RPMI7951 (cell line): ENCODE results near the gene AAK1. TPM values are rescaled to one million over a fixed set of nuclear protein-coding genes. Genes with fewer than 3 reads are reported as not detected.

ENCODE experiments used
- DNase-seq: peaks from one replicate; pipeline ENCODE4 v3.0.0-alpha.2; 2012; ENCODE audit warnings: low read depth
- total RNA-seq: library from RNA; depleted of rRNA; stranded (reverse); fragments of >200 nt; shearing (Covaris generic); gene quantifications from 2 replicates; pipeline ENCODE4 v1.2.3, GENCODE V29; 2014

AAK1 gene
- total RNA-seq, 1 experiment from 2014 or later, result 44.0 TPM

DNA sequence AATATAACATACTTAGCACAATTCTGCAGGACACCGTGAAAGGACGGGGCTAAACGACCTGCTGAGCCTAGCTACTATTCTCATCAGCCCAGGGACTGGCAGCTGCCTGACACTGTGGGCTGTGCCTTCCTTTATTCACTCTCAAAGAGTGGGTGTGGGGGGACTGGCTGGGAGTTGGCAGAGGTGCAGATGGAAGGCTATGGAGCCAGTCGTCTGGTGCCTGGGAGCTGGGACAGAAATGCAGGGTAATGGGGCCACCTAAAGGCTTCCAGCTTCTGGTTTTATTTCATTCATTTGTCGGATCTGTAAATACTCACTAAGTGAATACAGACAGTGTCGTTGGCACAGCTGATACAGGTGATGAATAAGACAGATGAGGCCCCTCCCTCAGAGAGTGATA is 150.3 kb downstream of the AAK1 start:
- no peak for DNase-seq

DNA sequence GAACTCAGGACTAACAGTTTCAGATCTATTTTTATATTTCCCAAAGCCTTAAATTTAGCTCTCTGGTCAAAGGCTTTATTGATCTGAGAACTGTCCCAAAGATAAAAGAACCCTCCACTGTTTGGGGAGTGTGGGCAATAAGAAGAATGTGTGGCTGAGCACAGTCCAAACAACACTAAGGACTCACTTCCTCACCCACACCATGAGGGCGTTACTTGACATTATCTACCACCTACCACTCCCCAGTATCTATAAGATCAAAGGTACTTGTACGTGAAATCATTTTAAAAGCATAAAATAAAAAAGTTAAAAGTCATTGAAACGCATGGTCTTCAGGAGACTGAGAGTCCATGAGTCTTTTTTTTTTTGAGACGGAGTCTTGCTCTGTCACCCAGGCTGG is 151.7 kb downstream of the AAK1 start:
- DNase-seq, result no peak

DNA sequence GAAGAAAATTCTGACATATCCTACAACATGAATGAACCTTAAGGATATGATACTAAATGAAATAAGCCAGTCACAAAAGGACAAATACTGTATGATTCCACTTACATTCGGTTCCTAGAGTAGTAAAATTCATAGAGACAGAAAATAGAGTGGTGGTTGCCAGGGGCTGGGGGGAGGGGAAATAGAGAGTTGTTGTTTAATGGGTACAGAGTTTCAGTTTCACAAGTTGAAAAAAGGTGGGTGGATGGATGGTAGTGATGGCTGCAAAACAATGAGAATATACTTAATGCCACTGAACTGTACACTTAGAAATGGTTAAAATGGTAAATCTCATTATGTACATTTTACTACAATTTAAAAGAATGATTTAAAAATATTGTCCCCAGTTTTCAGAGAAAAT is 153.1 kb downstream of the AAK1 start:
- DNase-seq, result no peak

GRCh38 chr2:69489793-69490192 is 153.7 kb downstream of the AAK1 start:
- no peak for DNase-seq

DNA sequence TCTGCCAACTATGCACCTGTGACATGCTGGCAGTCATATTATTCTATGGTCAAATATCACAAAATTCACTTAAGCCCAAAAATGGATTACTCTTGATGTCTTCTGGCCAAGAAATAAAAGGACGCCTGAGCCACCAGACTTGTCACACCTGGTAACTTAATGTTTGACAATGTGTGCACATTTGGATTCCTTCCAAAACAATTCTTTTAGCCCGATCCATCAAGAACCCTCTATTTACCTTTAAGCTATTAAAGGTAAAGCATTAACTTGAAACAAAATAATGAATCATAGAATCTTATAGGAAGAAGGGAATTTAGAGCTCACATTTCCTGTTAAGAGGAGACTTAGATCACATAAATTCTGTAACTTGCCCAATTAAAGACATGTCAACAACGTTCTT is 159.8 kb downstream of the AAK1 start:
- no peak for DNase-seq

- peak; percentile 19 for DNase-seq
Observed at GRCh38 chr2:69483024-69483423, 160.5 kb downstream of the AAK1 start.

- DNase-seq, result no peak
Observed at GRCh38 chr2:69482471-69482870, 161.1 kb downstream of the AAK1 start.

DNA sequence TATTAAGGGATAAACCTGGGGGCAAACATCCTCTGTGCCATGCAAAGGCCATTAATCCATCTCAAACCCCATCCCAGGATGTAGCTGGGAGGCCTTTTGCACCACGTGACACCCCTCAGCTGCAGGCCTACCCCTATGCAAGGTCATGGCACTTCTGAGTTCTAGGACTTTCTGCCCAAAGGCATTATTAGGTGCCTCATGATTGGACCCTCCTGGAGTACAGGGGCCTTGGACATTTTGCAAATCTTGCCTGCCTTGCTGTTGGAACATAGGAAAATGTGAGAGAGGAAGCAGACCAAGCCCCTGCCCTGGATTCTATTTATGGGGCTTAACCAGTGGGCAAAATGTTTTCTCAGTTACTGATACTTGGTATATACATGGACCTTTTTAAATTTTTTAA is 162.1 kb downstream of the AAK1 start:
- DNase-seq, result no peak

DNA sequence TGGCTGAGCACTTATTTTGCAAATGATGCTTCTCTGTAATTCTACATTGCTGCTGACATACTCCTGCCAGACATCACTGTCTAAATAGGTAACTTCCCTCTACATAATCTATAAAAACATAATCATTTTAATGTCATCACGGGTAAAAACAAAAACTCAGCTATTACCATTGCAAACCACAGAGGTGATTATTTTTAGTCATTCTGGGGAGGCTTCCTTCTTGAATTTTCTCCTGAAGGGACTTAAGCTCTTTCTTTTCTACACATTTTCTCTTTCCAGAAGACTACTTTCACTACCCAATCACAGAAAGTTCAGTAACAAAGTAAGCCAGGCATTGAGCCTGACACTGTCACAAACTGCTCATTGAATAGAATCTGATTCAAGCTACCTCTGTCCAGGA is 165.9 kb downstream of the AAK1 start:
- no peak for DNase-seq

- DNase-seq, result no peak
Observed at GRCh38 chr2:69474688-69475087, 168.9 kb downstream of the AAK1 start.

DNA sequence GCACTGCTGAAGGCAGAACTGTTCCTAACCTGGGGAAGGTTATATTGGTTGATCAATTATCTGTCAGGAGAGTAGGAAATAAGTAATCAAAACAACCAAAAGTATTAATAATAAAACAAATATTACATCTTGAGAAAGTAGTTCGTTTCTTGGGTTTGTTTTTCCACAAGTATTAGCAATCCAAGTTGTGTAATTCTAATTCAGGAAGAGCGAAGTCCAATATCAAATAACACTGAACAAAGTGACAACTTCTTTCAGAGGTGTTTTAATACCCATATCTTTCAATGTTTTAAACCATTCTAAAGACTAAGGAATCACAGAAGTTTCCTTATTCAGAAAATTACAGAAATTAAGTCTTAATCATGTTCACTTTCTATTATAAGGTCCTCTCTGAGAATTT is 171.7 kb downstream of the AAK1 start:
- no peak for DNase-seq

- no peak for DNase-seq
Observed at GRCh38 chr2:69470911-69471310, 172.6 kb downstream of the AAK1 start.

GRCh38 chr2:69469784-69470183 is 173.8 kb downstream of the AAK1 start:
- DNase-seq, result no peak

DNA sequence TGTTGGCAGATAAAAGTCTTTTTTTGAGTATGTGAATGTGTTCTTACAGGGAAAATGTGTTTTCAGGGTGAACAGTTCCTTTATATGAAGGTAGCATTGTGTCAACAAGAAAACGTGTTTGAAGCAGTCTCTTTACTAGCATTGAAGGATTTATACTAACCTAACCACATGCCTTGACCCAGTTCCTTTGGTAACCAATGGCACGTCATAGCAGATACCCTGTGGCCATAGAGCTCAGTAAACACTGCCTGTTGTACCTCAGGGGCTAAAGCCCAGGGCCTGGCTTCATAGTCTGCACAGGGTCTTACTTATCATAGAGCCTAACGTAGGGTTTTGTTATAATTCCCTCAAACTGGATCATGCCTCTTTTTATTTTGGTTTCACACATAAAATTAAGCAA is 174.2 kb downstream of the AAK1 start:
- no peak for DNase-seq

DNA sequence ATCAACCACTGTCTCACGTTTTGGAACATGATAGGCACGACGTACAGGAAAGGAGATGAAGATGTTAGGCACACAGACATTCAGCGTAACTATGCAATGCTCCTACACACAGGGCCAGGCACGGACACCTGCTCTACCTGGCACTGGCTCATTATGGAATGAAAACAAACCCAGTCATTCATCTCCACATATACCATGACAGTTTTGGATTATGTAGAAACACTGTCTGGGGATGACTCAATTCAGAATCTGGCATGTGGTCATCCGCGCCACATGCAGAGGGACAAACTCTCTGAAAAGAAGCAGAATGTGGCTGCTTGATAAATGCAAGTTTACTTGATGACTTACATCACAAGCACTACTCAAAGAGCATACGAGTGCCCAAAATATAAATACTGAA is 176.8 kb downstream of the AAK1 start:
- no peak for DNase-seq

- DNase-seq, result no peak
Observed at GRCh38 chr2:69465513-69466456, 177.8 kb downstream of the AAK1 start.

- DNase-seq, result no peak
Observed at GRCh38 chr2:69464575-69464974, 179.0 kb downstream of the AAK1 start.

DNA sequence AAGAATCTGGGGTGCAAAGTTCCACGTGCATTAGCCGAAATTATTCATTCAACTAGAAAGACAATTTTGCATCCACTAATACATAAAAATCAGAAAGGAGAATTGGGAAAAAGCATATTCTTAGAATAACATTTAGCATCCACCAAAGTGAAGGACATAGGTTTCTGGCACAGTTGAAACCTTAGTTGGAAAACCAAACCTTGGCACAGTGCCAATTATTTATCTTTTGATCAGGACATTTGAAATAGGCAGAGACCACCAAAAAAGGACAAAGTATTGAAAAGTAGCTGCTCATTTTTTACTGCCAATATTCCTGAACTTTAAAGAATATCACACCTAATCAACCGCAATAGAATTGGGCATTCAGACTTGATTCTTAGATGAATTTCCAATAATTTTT is 180.8 kb downstream of the AAK1 start:
- no peak for DNase-seq

DNA sequence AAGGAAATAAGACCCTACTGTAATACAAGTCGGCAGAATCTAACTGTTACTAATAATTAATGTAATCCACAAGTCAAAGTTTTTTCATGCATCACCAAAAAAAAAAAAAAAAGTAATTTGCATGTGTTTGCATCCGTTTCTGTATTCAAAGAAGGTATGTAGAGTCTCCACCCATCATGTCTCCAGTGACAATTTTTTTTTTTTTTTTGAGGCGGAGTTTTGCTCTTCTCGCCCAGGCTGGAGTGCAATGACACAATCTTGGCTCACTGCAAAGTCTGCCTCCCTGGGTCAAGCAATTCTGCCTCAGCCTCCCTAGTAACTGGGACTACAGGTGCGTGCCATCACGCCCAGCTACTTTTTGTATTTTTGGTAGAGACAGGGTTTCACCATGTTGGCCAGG is 182.1 kb downstream of the AAK1 start:
- no peak for DNase-seq

DNA sequence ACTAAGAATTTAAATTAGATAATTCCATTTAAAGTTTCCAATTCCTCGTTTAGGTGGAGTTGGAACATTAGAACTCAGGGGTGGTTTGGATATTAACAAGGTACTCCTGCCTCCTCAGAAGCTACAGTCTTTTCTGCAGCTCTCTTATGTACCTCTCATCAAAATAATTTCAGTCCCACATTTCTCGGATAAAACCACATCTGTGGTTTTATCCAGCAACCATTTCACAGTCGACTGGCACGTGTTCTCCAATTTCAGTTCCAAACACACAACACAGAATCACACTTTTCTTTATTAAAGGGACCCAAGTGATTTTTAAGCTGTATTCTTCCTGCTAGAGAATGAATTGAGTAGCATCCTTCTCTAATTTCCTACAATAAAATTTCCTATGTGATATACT is 183.6 kb downstream of the AAK1 start:
- no peak for DNase-seq

GRCh38 chr2:69456950-69457445 is 186.5 kb downstream of the AAK1 start:
- DNase-seq, result no peak

GRCh38 chr2:69456154-69456553 is 187.4 kb downstream of the AAK1 start:
- no peak for DNase-seq

- DNase-seq, result no peak
Observed at GRCh38 chr2:69454976-69455375, 188.6 kb downstream of the AAK1 start.
